Spleen (tissue), 11 donors: ENCODE measurements around the gene ERICH6B. TPM values are rescaled to one million over a fixed set of nuclear protein-coding genes. Genes with fewer than 3 reads are reported as not detected.

ENCODE experiments used
- DNase-seq: peaks from one replicate; pipeline ENCODE4 v3.0.0-alpha.2; 2020
- H3K27ac ChIP-seq, 8 donors: fragments of 200-600 bp; sonication (generic) in 7 of 8; 1 replicate in 4 of 8; 2 replicates in 4 of 8; pipeline versions ENCODE4 v1.5.0 to v1.8.0; 2016 to 2021; ENCODE audit warnings: inconsistent platforms in 4 of 8, mild to moderate bottlenecking in 4 of 8, moderate library complexity in 1 of 8
- H3K27me3 ChIP-seq, 7 donors: fragments of 200-600 bp; sonication (generic) in 6 of 7; replicated peaks in 1 of 7; 1 replicate in 4 of 7; 2 replicates in 3 of 7; pipeline versions ENCODE4 v1.5.0 to v1.8.0; 2016 to 2021; ENCODE audit warnings: inconsistent platforms in 3 of 7, mild to moderate bottlenecking in 1 of 7
- H3K36me3 ChIP-seq, 6 donors: fragments of 200-600 bp; sonication (generic) in 5 of 6; 1 replicate in 4 of 6; 2 replicates in 2 of 6; pipeline versions ENCODE4 v1.5.0 to v1.8.0; 2016 to 2021; ENCODE audit warnings: inconsistent platforms in 2 of 6
- H3K4me1 ChIP-seq, 6 donors: fragments of 200-600 bp; sonication (generic) in 5 of 6; 1 replicate in 3 of 6; 2 replicates in 3 of 6; pipeline versions ENCODE4 v1.5.0 to v1.8.0; 2016 to 2021; ENCODE audit warnings: inconsistent platforms in 3 of 6
- H3K4me3 ChIP-seq, 8 donors: fragments of 200-600 bp; sonication (generic) in 7 of 8; 1 replicate in 4 of 8; 2 replicates in 4 of 8; pipeline versions ENCODE4 v1.5.0 to v1.8.0; 2016 to 2021; ENCODE audit warnings: inconsistent platforms in 4 of 8, mild to moderate bottlenecking in 4 of 8, moderate library complexity in 2 of 8
- H3K9me3 ChIP-seq, 8 donors: fragments of 200-600 bp; sonication (generic) in 7 of 8; 1 replicate in 4 of 8; 2 replicates in 4 of 8; pipeline versions ENCODE4 v1.5.0 to v1.8.0; 2016 to 2021; ENCODE audit warnings: inconsistent platforms in 4 of 8
- POLR2A ChIP-seq, 3 donors: fragments of 450-650 bp; IDR thresholded peaks; one replicate each; pipeline ENCODE4 v1.5.1; 2017; ENCODE audit warnings: antibody characterized with exemption in 3 of 3, mild to moderate bottlenecking in 1 of 3
- POLR2AphosphoS5 ChIP-seq, 3 donors: sonication (generic); formaldehyde crosslinking; IDR thresholded peaks; one replicate each; pipeline ENCODE4 v1.5.1; 2017; ENCODE audit warnings: antibody characterized with exemption in 3 of 3
- WGBS, 5 donors: extraction: QIAGEN DNeasy Blood & Tissue Kit in 3 of 5; methylation state at CpG; one replicate each; pipeline versions ENCODE4 v1.1.5 to v1.1.7; 2013 to 2018; 5-methylcytosine and 5-hydroxymethylcytosine counted together
- intact Hi-C: fragments of 100-400 bp; cut with DNase I; formaldehyde crosslinking; loops from one replicate; pipeline ENCODE4 v1.15.0; 2023; ENCODE audit warnings: low total_unique reads
- polyA plus RNA-seq, 3 donors: library from polyadenylated mRNA; stranded (reverse); fragments of 200-250 nt; gene quantifications; one replicate each; pipeline ENCODE4 v1.2.1, GENCODE V29; 2013
- total RNA-seq, 7 donors: library from RNA; depleted of rRNA in 3 of 7; stranded (reverse); fragments of >200 nt in 3 of 7; fragmentation: NEBNext Ultra II Directional in 4 of 7; extraction: Animal tissue kit (Norgen Biotek cat#: 25700) in 4 of 7; gene quantifications; one replicate each; pipeline versions ENCODE4 v1.1.0 to v1.2.1, GENCODE V29; 2016 to 2021
- TF ChIP-seq, protein P1 (sequence below), 11 experiments: fragments of 200-600 bp in 7 of 11; fragments of 450-650 bp in 4 of 11; sonication (generic) in 4 of 11; IDR thresholded peaks in 8 of 11; conservative IDR thresholded peaks in 3 of 11; 1 replicate in 7 of 11; 2 replicates in 4 of 11; pipeline versions ENCODE4 v1.4.0 to v1.8.0; 2016 to 2021; ENCODE audit warnings: antibody characterized with exemption in 11 of 11, inconsistent platforms in 4 of 11, mild to moderate bottlenecking in 1 of 11
- donor health status: healthy with polysubstance abuse.
- donor health status: DM: no; HTN: no; CAD: no; lungs with moderate emphysema.
- donor health status: DM: no; HTN: no; CAD: no.
- donor health status: Bipolar disorder and iron deficiency.
- donor health status: healthy.
- donor health status: DM: no; HTN: no; CAD: no.
- donor health status: DM: yes; HTN: yes; CAD: no.

Gene ERICH6B
- total and polyA plus RNA-seq, 10 donors = not detected

DNA sequence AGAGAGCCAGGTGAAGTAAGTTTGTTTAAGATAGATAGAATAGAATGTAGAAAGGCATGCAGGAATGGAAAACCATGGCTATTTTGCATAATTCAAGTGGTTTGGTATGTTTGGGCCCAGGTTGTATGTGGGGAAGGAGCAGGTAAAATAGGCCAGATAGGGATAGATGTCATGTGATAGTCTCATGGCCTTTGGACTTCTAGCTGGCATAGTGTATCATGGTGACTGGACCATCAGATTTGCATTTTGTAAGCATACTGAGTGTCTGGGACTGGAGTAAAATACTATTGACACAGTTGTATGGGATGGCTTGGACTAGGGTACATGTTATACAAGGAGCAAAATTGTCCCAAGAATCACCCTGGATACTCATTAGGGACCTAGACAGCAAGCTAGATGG, 111.9 kb downstream of the ERICH6B start:
- intact Hi-C loops = no loop called here
- Histone ChIP-seq H3K4me3 (no peak overlapping the region), H3K9me3 (no peaks in the 10 kb centered on the region), H3K27ac (no peak overlapping the region), H3K36me3 (peaks cover 0 to 94% (median 56%) of the 10 kb centered on the region in 6 donors), H3K4me1 (peaks cover 0 to 8% (median 0%) of the 10 kb centered on the region in 6 donors), H3K27me3 (no peaks in the 10 kb centered on the region)
- DNase-seq = no peak
- TF ChIP-seq, protein P1, sequence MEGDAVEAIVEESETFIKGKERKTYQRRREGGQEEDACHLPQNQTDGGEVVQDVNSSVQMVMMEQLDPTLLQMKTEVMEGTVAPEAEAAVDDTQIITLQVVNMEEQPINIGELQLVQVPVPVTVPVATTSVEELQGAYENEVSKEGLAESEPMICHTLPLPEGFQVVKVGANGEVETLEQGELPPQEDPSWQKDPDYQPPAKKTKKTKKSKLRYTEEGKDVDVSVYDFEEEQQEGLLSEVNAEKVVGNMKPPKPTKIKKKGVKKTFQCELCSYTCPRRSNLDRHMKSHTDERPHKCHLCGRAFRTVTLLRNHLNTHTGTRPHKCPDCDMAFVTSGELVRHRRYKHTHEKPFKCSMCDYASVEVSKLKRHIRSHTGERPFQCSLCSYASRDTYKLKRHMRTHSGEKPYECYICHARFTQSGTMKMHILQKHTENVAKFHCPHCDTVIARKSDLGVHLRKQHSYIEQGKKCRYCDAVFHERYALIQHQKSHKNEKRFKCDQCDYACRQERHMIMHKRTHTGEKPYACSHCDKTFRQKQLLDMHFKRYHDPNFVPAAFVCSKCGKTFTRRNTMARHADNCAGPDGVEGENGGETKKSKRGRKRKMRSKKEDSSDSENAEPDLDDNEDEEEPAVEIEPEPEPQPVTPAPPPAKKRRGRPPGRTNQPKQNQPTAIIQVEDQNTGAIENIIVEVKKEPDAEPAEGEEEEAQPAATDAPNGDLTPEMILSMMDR (IDR thresholded peaks at IDR 0.05 in 8 of 11, conservative IDR thresholded peaks at IDR 0.05 in 3 of 11) = no peak
- no peak for TF ChIP-seq POLR2A (IDR thresholded peaks at IDR 0.05)
- TF ChIP-seq POLR2AphosphoS5 (IDR thresholded peaks at IDR 0.05) = no peak

- Histone ChIP-seq H3K9me3 (no peaks in the 10 kb centered on the region), H3K27ac (no peak overlapping the region), H3K4me3 (no peak overlapping the region), H3K36me3 (peaks cover 0 to 96% (median 58%) of the 10 kb centered on the region in 6 donors), H3K27me3 (no peaks in the 10 kb centered on the region), H3K4me1 (peaks cover 0 to 8% (median 0%) of the 10 kb centered on the region in 6 donors)
- 32 to 93% (median 86%) methylated on average over 1 of the region's 1 CpG for WGBS, 5 donors
- no peak for DNase-seq
- TF ChIP-seq, protein P1 (IDR thresholded peaks at IDR 0.05 in 8 of 11, conservative IDR thresholded peaks at IDR 0.05 in 3 of 11) = no peak
- TF ChIP-seq POLR2AphosphoS5 (IDR thresholded peaks at IDR 0.05) (no peak), POLR2A (IDR thresholded peaks at IDR 0.05) (no peak)
- intact Hi-C loops = no loop called here
Measured at GRCh38 chr13:45501175-45501526, 114.4 kb downstream of the ERICH6B start.

DNA sequence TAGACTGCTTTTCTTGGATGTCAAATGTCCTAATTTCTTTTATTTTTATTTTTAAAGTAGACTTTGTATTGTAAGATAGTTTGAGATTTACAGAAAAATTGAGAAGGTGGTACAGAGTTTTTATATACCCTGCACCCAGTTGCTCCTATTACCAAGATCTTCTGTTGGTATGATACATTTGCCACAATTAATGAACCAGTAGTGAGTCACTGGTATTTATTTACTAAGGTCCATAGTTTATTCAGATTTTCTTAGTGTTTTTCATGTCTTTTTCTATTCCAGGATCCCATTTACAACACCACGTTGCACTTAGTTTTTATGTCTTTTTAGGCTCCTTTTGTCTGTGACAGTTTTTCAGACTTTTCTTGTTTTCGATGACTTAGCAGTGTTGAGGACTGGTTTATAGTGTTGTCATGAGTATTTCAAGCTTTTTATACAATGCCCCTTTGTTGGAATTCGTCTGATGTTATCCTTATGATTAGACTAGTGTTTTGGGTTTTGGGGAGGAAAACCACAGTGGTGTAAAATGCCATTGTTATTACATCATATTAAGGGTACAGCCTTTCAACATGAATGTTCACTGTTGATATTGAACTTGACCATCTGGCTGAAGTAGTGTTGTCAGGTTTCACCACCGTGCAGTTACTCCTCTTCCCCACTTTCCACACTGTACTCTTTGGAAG, 114.9 kb downstream of the ERICH6B start:
- intact Hi-C loops = no loop called here
- TF ChIP-seq POLR2AphosphoS5 (IDR thresholded peaks at IDR 0.05) (no peak), POLR2A (IDR thresholded peaks at IDR 0.05) (no peak)
- TF ChIP-seq, protein P1 (IDR thresholded peaks at IDR 0.05 in 8 of 11, conservative IDR thresholded peaks at IDR 0.05 in 3 of 11) = no peak
- H3K9me3 ChIP-seq = no peaks in the 10 kb centered on the region
- WGBS, 5 donors = 49 to 75% (median 55%) methylated on average over 4 of the region's 4 CpGs
- no peak overlapping the region for H3K27ac ChIP-seq
- H3K4me1 ChIP-seq = peaks cover 0 to 8% (median 0%) of the 10 kb centered on the region in 6 donors
- peaks cover 0 to 96% (median 58%) of the 10 kb centered on the region in 6 donors for H3K36me3 ChIP-seq
- H3K27me3 ChIP-seq = no peaks in the 10 kb centered on the region
- H3K4me3 ChIP-seq = no peak overlapping the region
- DNase-seq = no peak

- WGBS, 5 donors = 82 to 94% (median 85%) methylated on average over 7 of the region's 7 CpGs
- Histone ChIP-seq H3K36me3 (peaks cover 0 to 96% (median 55%) of the 10 kb centered on the region in 6 donors), H3K4me1 (peaks cover 0 to 8% (median 0%) of the 10 kb centered on the region in 6 donors), H3K4me3 (no peak overlapping the region), H3K27me3 (no peaks in the 10 kb centered on the region), H3K27ac (no peak overlapping the region), H3K9me3 (no peaks in the 10 kb centered on the region)
- TF ChIP-seq POLR2AphosphoS5 (IDR thresholded peaks at IDR 0.05) (no peak), POLR2A (IDR thresholded peaks at IDR 0.05) (no peak)
- TF ChIP-seq, protein P1 (IDR thresholded peaks at IDR 0.05 in 8 of 11, conservative IDR thresholded peaks at IDR 0.05 in 3 of 11) = no peak
- intact Hi-C loops = no loop called here
- DNase-seq = no peak
Measured at GRCh38 chr13:45496942-45497341, 118.6 kb downstream of the ERICH6B start.
